Glutamatergic neuron (in vitro differentiated cells): ENCODE data around the gene PLEKHH3. TPM values are rescaled to one million over a fixed set of nuclear protein-coding genes. Genes with fewer than 3 reads are reported as not detected.

Experiments used
- DNase-seq: peaks from one replicate; pipeline ENCODE4 v3.0.0; 2022
- H3K27ac Mint-ChIP-seq: one replicate; pipeline ENCODE4 v1.8.0; 2020; ENCODE audit warnings: mild to moderate bottlenecking, mixed read lengths, inconsistent platforms; ENCODE audit not compliant: unreplicated experiment
- H3K27me3 Mint-ChIP-seq: one replicate; pipeline ENCODE4 v1.8.0; 2020; ENCODE audit warnings: mild to moderate bottlenecking, moderate library complexity, mixed read lengths, inconsistent platforms; ENCODE audit not compliant: unreplicated experiment
- H3K36me3 Mint-ChIP-seq: one replicate; pipeline ENCODE4 v1.8.0; 2020; ENCODE audit warnings: mild to moderate bottlenecking, mixed read lengths, inconsistent platforms; ENCODE audit not compliant: unreplicated experiment
- H3K4me1 Mint-ChIP-seq: one replicate; pipeline ENCODE4 v1.8.0; 2020; ENCODE audit warnings: mild to moderate bottlenecking, low read depth, mixed read lengths, inconsistent platforms; ENCODE audit not compliant: unreplicated experiment
- H3K4me3 Mint-ChIP-seq: one replicate; pipeline ENCODE4 v1.8.0; 2020; ENCODE audit warnings: mild to moderate bottlenecking, mixed read lengths, inconsistent platforms; ENCODE audit not compliant: unreplicated experiment
- H3K9me3 Mint-ChIP-seq: one replicate; pipeline ENCODE4 v1.8.0; 2020; ENCODE audit warnings: mild to moderate bottlenecking, moderate library complexity, mixed read lengths, inconsistent platforms; ENCODE audit not compliant: unreplicated experiment
- CTCF ChIP-seq: fragments of 200-600 bp; sonication (generic); IDR thresholded peaks from one replicate; pipeline ENCODE4 v1.5.0; 2021; ENCODE audit not compliant: partially characterized antibody, unreplicated experiment
- total RNA-seq: library from RNA; stranded (reverse); fragmentation: NEBNext Ultra II Directional; extraction: Animal tissue kit (Norgen Biotek cat#: 25700); gene quantifications from one replicate; pipeline ENCODE4 v1.2.1, GENCODE V29; 2021; ENCODE audit not compliant: unreplicated experiment

PLEKHH3 gene
- total RNA-seq, 1 donor from 2014 or later, result 40.6 TPM

GRCh38 chr17:42675965-42676423 lies 800 bp downstream of the PLEKHH3 start:
- H3K27ac Mint-ChIP-seq, result peak overlapping the region; percentile 17
- H3K27me3 Mint-ChIP-seq, result peaks cover 22% of the 10 kb centered on the region
- TF ChIP-seq CTCF, result peak; percentile 2
- H3K36me3 Mint-ChIP-seq, result no peaks in the 10 kb centered on the region
- peak; percentile 59 for DNase-seq
- H3K4me3 Mint-ChIP-seq, result peak overlapping the region; percentile 87
- peaks cover 13% of the 10 kb centered on the region for H3K4me1 Mint-ChIP-seq
- peaks cover 13% of the 10 kb centered on the region for H3K9me3 Mint-ChIP-seq

GRCh38 chr17:42675348-42675964 lies 1.3 kb downstream of the PLEKHH3 start:
- H3K4me3 Mint-ChIP-seq, result peak overlapping the region; percentile 82
- peaks cover 10% of the 10 kb centered on the region for H3K9me3 Mint-ChIP-seq
- no peak for DNase-seq
- H3K4me1 Mint-ChIP-seq, result peaks cover 10% of the 10 kb centered on the region
- TF ChIP-seq CTCF, result no peak
- H3K27ac Mint-ChIP-seq, result no peak overlapping the region
- H3K36me3 Mint-ChIP-seq, result no peaks in the 10 kb centered on the region
- H3K27me3 Mint-ChIP-seq, result peaks cover 20% of the 10 kb centered on the region

- Mint-ChIP-seq H3K9me3 (peaks cover 10% of the 10 kb centered on the region), H3K36me3 (no peaks in the 10 kb centered on the region), H3K27ac (no peak overlapping the region), H3K4me3 (peak overlapping the region; percentile 82), H3K4me1 (peaks cover 10% of the 10 kb centered on the region), H3K27me3 (peaks cover 19% of the 10 kb centered on the region)
- no peak for TF ChIP-seq CTCF
- DNase-seq, result no peak
Measured at GRCh38 chr17:42674755-42675347, 1.9 kb downstream of the PLEKHH3 start.

GRCh38 chr17:42673885-42674754 lies 2.7 kb downstream of the PLEKHH3 start:
- peak; percentile 59 for DNase-seq
- H3K4me3 Mint-ChIP-seq, result peak overlapping the region; percentile 82
- peak; percentile 67 for TF ChIP-seq CTCF
- peaks cover 10% of the 10 kb centered on the region for H3K9me3 Mint-ChIP-seq
- peaks cover 10% of the 10 kb centered on the region for H3K4me1 Mint-ChIP-seq
- H3K27ac Mint-ChIP-seq, result no peak overlapping the region
- peaks cover 22% of the 10 kb centered on the region for H3K27me3 Mint-ChIP-seq
- no peaks in the 10 kb centered on the region for H3K36me3 Mint-ChIP-seq
